ENCODE results near the gene EMX1.
"Not testable (repeated sequence)": the region's sequence is repeated elsewhere in the genome, so short reads cannot be mapped to it uniquely, and the experiment has no call there.

EMX1 gene

DNA sequence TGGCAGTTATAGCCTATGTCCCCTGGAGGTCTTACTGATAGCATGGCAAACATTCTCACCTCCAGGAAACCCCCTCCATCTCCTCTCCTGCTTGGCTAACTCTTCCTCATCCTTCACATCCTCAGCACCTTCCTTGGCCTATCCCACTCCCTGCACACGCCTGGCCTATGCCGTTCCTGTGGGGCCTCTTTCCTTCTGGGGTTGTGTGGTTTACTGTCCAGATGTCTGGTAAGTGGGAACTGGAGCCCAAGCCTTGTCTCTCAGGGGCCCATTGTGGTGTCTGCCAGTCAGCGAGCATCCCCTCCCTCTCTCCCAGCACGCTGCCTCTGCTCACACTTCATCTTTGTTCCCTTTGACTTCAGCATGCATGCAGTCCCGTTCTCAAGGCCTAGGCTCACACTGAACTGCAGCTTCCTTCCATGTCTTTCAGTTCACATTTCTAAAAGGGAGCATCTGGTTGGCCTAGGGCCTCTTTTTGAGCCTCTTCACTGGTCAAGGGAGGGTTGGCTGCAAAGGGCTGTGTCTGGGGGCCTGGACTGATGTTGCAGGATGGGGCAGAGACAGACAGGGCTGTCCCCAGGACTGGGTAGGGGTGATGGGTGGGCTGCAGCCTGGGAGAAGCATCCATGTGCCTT is 17.0 kb upstream of the EMX1 start:
- DNase-seq (ENCODE audit: low read depth in 2 of 2): no peak

DNA sequence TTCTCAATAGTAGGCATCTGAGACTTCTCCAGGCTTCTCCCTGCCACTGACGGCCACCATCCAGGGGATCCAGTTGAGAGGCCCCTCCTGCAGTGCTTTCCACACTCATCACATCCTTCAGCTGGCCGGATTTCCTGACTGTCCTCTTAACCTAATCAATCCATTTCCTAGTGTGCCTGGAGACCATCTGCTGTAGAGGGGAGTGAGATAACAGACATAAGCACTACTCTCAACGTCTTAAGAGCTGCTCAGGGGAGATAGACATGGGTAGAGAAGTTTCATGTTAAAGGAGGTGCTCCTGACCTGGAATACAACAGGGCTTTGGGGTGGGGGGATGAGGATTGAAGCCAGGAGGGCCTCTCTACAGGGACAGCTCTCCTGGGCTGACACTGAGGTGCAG is 15.9 kb upstream of the EMX1 start:
- no peak for DNase-seq (ENCODE audit: low read depth in 2 of 2)

DNA sequence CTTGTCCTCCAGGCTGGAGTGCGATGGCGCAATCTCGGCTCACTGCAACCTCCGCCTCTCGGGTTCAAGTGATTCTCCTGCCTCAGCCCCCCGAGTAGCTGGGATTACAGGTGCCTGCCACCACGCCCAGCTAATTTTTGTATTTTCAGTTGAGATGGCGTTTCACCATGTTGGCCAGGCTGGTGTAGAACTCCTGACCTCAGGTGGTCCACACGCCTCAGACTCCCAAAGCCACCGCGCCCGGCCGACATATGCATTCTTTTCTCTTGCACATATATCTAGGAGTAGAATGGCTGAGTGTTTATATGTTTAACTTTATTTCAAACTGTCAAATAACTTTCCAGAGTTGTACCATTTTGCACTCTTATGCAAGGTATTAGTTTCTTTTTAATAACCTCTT is 9.9 kb upstream of the EMX1 start:
- DNase-seq (ENCODE audit: low read depth in 2 of 2): not testable (repeated sequence)

DNA sequence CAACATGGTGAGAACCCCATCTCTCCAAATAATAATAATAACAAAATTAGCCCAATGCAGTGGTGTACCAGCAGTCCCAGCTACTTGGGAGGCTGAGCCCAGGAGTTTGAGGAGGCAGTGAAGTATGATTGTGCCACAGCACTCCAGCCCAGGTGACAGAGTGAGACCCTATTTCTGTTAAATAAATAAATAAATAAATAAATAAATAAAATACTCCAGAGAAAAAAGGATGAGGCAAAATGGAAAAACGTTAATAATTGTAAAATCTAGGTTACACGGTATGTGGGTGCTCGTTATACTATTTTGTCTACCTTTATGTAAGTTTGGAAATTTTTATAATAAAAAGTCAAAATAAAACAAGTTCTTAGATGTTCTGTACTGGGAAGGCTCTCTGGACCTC is 8.6 kb upstream of the EMX1 start:
- no peak for DNase-seq (ENCODE audit: low read depth in 2 of 2)

DNA sequence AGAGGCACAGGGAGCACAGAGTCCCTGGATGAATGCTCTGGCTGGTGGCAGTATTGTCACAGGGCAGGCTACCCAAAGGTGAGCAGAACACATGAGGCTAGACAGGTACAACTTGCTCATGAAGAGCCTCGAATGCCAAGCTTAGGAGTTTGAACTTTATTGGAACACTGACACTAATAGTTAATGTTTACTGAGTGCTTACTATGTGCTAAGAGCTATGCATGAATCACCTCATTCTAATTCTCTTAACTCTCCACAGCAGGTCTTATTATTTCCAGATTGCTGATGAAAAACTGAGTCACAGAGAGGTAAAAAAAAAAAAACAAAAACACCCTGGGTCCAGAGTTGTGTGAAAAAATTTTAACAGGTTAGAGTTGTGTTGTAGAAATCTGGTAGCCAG is 6.1 kb upstream of the EMX1 start:
- no peak for DNase-seq (ENCODE audit: low read depth in 2 of 2)

DNA sequence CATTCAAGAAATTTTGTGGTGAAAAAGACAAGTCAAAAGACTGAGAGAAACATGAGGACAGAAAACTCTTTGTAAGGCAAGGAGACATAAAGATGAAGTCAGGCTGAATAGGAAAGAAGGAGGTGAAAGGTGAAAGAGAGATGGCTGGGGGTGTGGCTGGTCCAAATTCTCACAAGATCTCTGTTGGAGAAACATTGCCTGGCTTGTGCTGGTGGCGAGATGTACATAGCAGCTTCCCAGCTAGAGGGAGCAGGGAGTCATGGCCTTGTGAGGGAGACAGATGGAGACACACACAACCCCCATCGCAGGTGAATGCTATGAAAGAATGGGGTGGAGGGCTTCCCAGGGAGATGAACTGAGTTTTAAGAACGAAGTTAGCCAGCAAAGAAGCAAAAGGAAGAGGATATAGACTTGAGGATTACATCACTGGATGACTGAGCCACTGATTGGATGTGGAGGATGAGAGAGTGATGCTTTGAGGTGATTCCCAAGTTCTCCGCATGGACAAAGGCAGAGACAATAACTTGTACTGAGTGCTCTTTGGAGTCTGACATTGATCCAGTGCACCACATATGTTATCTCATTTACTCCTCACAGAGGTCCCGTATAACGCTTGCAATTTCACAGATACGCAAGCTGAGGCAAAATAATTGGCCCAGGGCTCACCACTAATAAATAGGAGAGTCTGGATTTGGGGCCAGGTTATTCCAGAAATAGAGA is 3.7 kb upstream of the EMX1 start:
- no peak for DNase-seq (ENCODE audit: low read depth in 2 of 2)

DNA sequence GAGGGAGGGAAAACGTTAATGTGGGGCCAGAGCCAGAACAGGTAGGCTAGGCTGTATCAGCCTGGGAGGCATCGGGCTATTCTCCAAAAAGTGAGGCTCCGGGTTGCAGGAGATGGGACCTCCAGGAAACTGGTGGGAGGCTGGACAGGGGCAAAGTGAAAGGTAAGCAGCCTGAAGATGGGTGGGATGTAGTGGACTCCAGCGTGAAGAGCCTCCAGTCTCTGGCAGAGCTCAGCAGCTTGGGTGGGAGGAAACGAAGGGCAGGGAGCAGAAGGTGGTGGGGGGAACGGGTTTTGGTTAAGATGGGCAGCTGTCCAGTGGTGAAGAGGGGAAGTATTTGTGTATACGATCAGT is 3.1 kb upstream of the EMX1 start:
- no peak for DNase-seq (ENCODE audit: low read depth in 2 of 2)

DNA sequence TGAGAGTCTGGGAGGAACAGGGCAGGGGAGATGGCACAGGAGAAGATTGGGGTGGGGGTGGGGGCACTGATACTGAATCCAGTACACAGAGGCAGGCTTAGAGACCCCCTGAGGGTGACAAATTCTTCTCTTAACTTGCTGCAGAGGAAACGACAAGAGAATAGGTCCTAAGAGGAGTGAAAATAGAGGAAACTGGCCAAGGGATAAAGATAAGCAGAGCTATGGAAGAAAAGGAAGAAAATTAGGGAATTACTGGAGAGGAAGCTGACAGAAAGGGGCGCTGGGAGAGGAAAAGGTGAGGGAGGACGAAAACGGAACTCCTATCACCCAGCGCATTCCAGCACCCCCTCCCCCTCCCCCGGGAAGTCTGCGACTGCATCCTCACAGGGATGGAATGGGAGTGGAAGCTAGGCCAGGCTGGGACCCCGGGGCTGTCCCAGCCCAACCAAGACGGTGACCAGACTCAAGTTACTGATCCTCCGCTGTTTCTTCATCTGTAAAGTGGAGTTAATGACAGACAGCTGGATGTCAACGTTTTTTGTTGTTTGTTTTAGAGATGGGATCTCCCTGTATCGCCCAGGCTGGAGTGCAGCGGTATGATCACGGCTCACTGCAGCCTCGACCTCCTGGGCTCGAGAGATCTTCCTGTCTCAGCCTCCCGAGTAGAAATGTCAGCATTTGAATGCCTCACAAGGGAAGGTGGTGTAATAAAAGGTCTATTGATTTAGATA is 2.6 kb upstream of the EMX1 start:
- no peak for DNase-seq (ENCODE audit: low read depth in 2 of 2)

DNA sequence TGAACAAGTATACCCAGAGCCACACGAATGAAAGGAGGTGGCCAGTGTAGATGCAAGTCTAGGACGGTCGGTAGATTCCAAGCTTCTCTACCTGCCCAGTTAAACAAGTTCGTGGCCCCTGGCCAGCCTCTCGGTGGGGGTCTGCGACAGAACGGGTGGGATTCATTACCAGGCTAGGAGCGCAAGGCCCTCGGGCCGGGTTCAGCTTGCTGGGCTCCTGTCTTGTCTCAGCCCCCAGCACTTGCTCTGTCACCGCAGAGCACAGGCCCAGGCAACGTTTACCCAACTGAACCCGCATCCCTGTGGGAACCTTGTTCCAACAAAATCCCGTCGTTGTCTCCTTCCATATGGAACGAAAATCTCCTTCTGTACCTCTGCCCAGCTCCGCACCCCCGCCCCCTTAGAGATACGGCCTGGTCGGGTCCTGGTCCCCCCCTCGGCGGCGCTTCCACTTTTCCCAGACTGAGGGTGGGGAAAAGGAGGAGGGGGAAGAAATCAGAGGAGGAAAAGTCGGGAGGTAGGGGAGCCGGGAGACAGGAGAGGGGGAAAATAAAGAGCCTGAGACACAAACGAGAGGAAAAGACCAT is 1.9 kb upstream of the EMX1 start:
- DNase-seq (ENCODE audit: low read depth in 2 of 2): no peak

DNA sequence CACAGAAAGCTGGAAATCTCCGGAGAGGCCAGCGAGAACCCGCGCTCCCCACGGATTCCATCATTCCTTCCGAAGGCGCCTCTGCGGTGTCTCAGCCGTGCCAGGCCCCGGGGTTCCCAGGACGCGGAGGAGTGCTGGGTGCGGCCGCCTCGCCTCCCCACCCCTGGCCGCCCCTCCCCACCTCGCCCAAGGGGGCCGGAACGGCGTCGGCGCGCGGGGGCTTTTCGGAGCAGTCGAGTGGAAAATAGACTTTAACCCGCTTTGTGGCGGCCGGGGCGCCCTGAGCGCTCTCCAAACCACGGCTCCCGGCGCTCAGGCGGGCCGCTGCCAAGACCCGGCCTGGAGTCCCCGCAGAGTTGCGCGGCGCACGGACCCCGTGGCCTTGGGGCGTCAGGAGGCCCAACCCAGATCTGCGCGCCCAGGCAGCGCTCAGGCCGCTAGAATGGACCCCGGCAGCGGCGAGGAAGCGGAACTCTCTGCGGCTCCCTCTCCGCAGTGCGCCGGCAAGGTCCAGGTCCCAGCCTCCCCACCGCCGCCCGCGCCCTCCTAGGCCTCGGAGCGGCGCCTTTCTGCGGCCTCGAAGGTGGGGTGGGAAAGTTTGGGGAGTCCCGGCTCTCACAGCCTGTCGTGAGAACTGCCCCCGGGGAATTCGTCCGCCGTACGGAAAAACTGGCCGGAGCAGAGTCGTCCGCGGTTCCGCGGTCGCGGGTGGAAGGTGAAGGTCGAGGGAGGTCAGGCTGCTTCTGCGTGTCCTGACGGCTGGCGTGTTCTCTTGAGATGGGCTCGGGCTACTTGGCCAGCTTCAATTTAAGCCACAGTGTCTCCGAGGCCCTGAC is 1.2 kb upstream of the EMX1 start:
- no peak for DNase-seq (ENCODE audit: low read depth in 2 of 2)

DNA sequence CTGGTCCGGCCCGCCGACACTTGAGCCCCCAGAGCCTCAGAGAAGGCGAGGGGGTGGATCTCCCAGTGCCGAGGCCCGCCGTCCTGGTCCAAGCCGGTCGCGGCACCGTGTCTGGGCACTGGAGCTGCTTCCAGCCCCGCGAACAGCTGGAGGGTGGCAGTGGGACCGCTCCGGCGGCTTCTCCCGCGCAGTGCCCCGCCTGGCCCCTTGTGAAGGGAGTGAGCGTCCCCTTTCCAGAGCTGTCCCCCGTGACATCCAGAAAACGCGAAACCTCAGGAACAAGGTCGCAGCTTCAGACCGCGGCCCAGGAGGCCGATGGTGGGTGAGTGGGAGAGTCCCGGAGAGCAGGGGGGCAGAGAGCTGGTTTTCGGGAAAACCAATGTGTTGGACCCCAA is 579 bp upstream of the EMX1 start:
- no peak for DNase-seq (ENCODE audit: low read depth in 2 of 2)

DNA sequence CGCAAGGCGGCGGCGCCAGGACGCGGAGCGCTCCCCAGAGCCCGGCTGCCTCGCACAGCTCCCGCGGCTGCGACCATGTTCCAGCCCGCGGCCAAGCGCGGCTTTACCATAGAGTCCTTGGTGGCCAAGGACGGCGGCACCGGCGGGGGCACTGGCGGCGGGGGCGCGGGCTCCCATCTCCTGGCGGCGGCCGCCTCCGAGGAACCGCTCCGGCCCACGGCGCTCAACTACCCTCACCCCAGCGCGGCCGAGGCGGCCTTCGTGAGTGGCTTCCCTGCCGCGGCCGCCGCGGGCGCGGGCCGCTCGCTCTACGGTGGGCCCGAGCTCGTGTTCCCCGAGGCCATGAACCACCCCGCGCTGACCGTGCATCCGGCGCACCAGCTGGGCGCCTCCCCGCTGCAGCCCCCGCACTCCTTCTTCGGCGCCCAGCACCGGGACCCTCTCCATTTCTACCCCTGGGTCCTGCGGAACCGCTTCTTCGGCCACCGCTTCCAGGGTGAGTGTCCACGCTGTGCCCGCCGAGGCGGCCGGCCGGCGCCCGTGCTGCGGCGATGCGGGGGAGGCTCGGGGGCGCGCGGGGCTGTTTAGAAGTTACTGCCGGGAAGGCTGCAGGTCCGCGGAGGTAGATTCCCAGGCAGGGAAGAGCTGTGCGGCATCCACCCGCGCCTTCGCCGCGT is 696 bp downstream of the EMX1 start:
- DNase-seq (ENCODE audit: low read depth in 2 of 2): no peak

DNA sequence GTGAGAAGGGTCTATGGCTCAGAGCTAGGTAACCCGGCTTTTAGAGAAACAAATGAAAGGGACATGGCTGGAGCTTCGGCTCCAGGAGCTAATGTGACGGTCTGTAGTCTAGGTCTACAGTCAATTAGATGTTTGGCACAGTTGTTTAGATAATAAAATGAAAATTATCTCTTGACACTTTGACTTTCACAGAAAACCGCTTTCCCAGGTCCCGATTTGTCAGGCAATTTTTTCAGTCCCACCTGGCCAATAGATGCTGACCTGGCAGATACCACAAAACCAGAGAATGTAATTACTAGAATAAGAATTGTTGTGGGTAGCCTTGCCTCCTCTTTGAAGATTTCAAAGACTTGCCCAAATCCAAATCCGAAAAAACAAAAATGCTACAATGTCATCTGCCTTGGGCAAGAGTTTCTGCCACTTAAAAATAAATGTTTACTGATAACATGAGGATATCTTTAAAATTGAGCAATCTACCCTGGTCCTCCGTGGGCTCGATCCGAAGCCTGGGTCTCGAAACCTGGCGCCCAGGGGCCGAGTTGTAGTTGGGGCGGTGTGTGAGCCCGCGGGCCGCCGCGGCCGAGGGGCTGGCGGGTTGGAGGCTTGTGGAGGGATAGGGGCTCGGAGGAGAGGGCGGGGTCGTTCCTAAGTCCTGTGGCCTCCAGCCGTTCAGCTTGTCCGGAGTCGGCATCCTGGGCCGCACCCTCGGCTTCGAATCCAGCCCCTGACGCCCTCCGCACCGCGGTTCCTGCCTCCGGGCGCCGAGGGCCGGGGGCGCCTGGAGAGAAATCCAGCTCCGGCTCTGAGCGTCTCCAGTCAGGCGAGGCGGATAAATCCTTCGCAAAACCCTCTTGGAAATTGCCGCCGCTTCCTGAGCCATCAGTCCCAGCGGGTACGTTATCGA is 2.3 kb downstream of the EMX1 start:
- no peak for DNase-seq (ENCODE audit: low read depth in 2 of 2)

DNA sequence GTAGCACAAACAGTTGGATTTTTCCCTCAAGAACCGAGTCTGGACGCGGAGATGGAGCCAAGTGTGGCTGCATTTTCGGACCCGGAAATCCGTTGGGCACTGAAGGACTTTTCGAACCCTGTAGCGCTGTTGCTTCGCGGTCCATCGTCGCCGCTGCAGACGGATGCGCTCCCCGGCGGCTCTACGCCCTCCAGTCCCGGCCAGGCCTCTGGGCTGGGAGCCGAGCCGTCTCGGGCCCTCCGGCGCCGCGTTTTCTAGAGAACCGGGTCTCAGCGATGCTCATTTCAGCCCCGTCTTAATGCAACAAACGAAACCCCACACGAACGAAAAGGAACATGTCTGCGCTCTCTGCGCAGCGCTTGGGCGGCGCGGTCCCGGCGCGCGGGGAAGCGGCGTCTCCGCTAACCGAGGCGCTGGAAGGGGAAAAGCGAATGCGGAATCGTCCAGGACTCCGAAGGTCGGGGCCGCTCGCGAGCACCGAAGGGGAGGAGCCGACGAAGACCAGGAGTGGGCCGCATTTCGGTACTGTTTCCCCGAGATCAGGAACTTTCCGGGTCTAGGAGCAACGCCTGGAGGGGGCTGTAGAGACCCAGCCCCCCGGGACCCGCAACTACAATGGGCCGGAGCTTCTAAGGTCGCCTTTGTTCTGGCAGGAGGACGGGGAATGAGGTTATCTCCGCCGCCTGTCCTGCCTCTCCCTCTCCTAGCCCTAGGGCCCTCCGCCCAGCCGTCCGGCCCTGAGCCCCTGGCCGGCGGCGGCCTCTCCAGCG is 3.2 kb downstream of the EMX1 start:
- no peak for DNase-seq (ENCODE audit: low read depth in 2 of 2)

DNA sequence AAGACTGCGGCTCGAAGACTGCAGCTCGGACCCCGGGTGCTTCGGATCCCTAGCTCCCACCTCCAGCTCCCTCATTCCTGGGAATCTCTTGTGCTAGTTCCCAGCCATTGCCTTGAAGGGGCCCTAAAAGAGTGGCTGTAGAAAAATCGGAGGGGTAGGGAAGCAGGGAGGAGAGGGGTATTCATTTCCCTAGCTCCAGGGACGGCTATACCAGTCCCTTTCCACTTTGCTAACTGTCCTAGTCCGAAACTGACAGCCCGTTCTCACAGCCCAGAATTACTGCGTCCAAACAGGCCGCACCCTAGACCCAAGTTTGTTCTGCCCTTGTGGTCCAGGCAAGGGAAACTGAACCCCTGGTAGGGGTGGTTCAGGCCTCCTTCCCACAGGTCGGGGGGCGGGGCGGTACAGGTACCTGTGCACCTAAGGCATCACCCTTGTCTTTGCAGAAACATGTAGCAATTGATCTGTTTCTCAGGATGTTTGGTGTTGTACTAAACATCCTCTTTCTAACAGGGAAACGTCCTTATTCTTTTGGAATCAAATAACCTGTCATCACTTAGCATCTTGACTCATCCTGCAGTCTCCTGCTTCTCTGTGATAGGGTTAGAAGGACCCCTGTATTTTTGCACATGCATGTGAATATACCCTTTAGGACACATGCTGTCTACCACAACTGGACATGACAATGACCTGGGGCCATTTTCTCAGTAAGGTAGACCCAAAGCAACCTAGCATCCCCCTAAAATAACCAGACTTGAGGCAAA is 4.0 kb downstream of the EMX1 start:
- DNase-seq (ENCODE audit: low read depth in 2 of 2): no peak

DNA sequence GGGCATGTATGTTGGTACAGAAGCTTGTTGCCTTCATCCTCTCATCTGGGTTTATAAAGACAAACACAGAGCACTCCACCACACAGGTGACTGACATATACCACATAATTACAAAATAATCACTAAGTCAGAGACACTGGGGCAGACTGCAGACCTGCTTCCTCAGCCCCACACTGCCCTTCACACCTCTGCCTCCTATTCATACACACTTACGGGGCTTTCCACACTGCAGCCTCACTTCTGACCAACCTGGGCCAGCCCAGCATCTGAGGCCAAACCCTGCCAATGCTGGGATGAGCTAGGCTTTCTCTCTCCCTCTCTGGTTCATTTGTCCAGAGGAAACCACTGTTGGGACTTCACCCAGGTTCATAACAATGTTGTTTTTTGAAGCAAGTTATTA is 4.5 kb downstream of the EMX1 start:
- no peak for DNase-seq (ENCODE audit: low read depth in 2 of 2)

DNA sequence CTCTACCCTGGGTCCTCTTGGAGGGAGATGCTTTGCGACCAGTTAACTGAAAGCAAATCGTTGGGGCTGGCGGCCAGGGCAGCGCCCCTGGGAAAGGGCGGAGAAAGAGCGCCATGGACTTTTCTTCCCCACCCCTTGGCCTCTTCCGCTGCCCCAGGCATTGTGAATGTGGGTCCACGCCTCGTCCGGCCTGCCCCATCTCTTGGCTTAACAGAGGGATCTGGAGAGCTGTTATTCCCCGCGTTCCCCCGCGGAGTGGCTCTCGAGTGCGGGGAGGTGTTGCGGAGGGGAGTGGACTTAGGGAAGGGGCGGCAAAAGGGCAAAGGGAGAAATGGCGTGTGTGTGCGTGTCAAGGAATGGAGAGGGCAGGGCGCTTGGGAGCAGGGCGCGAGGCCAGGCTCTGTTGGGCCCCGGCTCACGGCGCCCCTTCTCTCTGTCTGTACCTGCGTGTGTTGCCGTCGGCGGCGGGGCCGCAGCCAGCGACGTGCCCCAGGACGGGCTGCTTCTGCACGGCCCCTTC is 6.6 kb downstream of the EMX1 start:
- no peak for DNase-seq (ENCODE audit: low read depth in 2 of 2)
